ENCODE data around the gene VAMP7.

Gene VAMP7

GRCh38 chrX:155871934-155872333, 9.2 kb upstream of the VAMP7 start:
- TF ChIP-seq CTCF (IDR thresholded peaks at IDR 0.05; ENCODE audit: low read depth, low read length) = no peak
- DNase-seq (ENCODE audit: extremely low read depth, low read depth) = no peak

- TF ChIP-seq CTCF (IDR thresholded peaks at IDR 0.05; ENCODE audit: low read depth, low read length) = no peak
- DNase-seq (ENCODE audit: extremely low read depth, low read depth) = no peak
Observed at GRCh38 chrX:155873188-155873587, 8.0 kb upstream of the VAMP7 start.

GRCh38 chrX:155874571-155875244, 6.4 kb upstream of the VAMP7 start:
- DNase-seq (ENCODE audit: extremely low read depth, low read depth) = no peak
- TF ChIP-seq CTCF (IDR thresholded peaks at IDR 0.05; ENCODE audit: low read depth, low read length) = no peak

- TF ChIP-seq CTCF (IDR thresholded peaks at IDR 0.05; ENCODE audit: low read depth, low read length) = no peak
- DNase-seq (ENCODE audit: extremely low read depth, low read depth) = no peak
Observed at GRCh38 chrX:155876704-155877103, 4.4 kb upstream of the VAMP7 start.

- DNase-seq (ENCODE audit: extremely low read depth, low read depth) = no peak
- no peak for TF ChIP-seq CTCF (IDR thresholded peaks at IDR 0.05; ENCODE audit: low read depth, low read length)
Observed at GRCh38 chrX:155877288-155877687, 3.9 kb upstream of the VAMP7 start.

- no peak for DNase-seq (ENCODE audit: extremely low read depth, low read depth)
- no peak for TF ChIP-seq CTCF (IDR thresholded peaks at IDR 0.05; ENCODE audit: low read depth, low read length)
Observed at GRCh38 chrX:155880586-155881157, 473 bp upstream of the VAMP7 start.

GRCh38 chrX:155886409-155886808, 5.3 kb downstream of the VAMP7 start:
- DNase-seq (ENCODE audit: extremely low read depth, low read depth) = no peak

More at GRCh38 chrX:155886409-155886808, 5.3 kb downstream of the VAMP7 start:
- TF ChIP-seq CTCF (IDR thresholded peaks at IDR 0.05; ENCODE audit: low read depth, low read length) = no peak
